Measurements from ENCODE around the gene AP4E1.

DNA sequence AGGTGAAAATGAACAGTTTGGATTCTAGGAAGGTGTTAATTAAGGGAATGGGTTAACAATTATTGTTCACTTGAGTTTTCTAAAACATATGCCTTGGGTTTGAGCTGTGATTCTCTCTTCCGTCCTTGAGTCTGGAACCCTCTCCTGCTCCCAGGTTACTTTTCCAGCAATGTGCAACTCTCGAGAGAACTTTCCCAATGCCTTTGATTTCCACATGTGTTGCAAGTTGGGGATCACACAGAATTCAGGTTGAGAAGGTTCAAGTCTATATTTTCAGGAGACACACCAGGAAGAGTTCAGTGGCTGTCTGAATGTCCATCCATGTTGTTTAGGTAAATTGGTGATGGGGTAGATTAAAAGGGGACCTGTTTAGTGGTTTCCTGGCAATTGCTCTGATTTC, 137.5 kb downstream of the AP4E1 start:
- TF ChIP-seq POLR2A (IDR thresholded peaks at IDR 0.05; ENCODE audit: control extremely low read depth in 1 of 2, low read depth in 2 of 2, low read length in 2 of 2), result no peak
- no peak for TF ChIP-seq MAFK (IDR thresholded peaks at IDR 0.05; ENCODE audit: low read depth, low read length)
- TF ChIP-seq BACH1 (IDR thresholded peaks at IDR 0.05; ENCODE audit: low read length), result no peak
- TF ChIP-seq, protein P1, sequence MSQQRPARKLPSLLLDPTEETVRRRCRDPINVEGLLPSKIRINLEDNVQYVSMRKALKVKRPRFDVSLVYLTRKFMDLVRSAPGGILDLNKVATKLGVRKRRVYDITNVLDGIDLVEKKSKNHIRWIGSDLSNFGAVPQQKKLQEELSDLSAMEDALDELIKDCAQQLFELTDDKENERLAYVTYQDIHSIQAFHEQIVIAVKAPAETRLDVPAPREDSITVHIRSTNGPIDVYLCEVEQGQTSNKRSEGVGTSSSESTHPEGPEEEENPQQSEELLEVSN (IDR thresholded peaks at IDR 0.05), result no peak
- TF ChIP-seq, protein P2, sequence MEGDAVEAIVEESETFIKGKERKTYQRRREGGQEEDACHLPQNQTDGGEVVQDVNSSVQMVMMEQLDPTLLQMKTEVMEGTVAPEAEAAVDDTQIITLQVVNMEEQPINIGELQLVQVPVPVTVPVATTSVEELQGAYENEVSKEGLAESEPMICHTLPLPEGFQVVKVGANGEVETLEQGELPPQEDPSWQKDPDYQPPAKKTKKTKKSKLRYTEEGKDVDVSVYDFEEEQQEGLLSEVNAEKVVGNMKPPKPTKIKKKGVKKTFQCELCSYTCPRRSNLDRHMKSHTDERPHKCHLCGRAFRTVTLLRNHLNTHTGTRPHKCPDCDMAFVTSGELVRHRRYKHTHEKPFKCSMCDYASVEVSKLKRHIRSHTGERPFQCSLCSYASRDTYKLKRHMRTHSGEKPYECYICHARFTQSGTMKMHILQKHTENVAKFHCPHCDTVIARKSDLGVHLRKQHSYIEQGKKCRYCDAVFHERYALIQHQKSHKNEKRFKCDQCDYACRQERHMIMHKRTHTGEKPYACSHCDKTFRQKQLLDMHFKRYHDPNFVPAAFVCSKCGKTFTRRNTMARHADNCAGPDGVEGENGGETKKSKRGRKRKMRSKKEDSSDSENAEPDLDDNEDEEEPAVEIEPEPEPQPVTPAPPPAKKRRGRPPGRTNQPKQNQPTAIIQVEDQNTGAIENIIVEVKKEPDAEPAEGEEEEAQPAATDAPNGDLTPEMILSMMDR (IDR thresholded peaks at IDR 0.05; ENCODE audit: control extremely low read depth in 1 of 3, insufficient read depth in 1 of 3, low read depth in 1 of 3, low read length in 3 of 3), result no peak
